Non-pigmented ciliary epithelial cell (primary cell): ENCODE results near the gene MTMR12.
"Not testable (repeated sequence)": the region's sequence is repeated elsewhere in the genome, so short reads cannot be mapped to it uniquely, and the experiment has no call there.

Source experiments
- DNase-seq: peaks from one replicate; pipeline ENCODE4 v3.0.0-alpha.2; 2010; ENCODE audit warnings: low read depth

The MTMR12 gene

DNA sequence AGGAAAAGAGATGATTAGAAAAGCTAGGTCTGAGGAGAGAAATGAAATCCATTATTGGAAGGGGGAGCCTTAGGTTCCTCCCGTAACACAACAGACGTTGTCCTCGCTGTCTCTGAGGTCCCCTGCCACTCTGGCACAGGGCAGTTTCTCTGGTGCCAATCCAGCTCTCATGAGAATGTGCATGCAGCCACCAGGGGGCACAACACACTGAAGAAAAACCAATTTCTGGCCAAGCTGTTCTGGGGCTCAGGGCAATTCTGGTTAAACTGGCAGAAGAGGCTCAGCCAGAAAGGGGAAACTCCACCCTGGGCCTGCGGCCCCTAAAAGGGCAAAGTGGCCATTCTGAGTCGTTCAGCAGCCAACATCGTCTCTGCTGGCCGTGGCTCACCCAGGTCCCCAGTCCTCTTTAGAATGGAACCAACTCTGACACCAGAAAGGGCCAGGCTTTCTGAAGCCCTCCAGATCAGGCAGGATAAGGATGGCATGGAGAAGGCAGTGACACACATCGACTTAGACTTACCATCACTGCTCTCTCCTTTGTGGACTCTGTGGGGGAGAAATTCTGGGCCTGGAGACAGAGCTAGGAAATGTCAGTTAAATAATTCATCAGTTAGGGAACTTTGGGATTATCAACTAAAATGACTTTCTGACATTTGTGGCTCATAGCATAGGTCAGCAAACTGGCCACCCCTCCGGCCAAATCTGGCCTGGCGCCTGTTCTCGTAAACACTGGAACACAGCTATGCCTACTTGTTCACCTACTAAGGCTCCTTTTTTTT lies 80.1 kb downstream of the MTMR12 start:
- DNase-seq, result no peak

DNA sequence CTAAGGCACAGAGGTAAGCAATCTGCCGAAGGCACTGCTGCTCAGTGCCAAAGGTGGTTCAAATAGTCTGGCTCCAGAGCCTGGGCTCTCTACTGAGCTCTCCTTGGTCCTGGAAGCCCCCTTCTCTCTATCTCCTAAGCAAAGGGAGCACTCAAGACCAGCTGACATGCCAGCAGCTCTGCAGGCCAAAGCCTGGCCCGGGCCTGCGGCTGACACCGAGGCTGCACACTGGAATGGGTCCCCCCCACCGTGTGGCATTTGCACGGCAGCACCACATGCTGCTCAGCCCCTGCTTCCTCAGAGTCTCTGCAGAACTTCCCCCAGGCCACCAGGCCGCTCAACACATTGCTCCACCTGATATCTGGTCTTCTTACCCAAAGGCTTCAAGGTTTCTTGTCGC lies 80.8 kb downstream of the MTMR12 start:
- no peak for DNase-seq

DNA sequence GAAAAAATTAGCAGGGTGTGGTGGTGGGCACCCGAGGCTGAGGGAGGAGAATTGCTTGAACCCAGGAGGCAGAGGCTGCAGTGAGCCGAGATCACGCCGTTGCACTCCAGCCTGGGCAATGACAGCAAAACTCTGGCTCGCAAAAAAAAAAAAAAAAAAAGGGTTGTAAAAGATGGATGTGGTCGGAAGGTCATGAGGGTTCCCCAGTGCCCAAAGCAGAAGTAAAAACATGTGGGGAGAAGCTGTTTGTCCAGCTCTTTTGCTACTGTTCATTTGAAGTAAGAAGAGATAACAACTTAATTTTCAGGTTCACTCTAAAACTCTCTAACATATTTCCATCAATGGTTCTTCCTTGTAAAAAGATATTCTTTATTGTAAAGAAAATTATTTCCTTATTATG lies 81.5 kb downstream of the MTMR12 start:
- DNase-seq, result no peak

DNA sequence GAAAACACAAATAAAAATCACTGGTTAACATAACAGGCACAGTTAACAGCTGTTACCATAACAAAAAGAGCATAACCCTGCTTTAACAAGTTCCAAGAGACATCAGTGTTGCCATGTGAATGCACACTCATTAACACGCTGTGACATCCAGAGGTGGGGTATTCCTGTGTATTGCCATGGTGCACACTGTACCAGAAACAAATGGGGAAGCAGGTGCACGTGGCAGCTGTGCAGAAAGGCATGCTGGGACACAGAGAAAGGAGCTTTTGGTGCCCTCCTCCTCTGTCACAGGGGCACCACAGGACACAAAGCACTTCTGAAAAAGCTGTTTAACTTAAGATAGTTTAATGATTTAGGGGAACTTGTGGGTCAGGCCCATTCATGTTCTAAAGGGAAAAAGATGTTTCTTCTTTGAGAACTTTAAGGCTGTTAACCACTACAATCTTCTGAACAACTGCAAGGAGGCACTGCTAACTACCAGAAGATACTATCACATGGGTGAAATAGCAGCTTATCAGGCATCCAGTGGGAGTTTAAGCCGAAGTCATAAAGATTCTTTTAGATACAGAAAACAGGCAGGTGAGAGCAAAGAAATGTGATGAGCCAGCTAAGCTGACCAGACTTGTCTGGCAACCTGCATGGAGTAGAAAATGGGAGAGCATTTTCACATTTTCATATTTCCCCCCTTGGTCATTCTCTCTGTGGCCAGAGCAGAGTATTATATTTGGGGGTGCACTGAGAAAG lies 82.2 kb downstream of the MTMR12 start:
- no peak for DNase-seq

DNA sequence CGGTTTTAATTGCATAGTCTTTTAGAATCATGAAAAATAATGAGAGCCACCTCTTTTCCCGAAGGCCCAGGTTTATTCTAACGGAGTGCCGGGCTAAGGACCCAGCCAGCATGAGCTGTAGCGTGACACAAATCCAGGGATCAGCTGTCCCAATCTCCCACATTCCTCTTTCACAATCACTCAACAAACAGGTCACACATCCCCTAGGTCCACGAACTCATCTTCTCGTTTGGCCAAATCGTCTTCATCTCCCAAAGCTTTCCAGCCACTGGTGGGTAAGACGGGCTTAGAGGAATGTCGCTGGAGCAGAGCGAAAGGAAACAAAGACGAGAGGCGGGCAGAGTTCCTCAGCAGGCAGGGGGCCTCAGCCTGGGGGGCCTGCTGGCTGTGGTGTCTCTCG lies 83.2 kb downstream of the MTMR12 start:
- no peak for DNase-seq

DNA sequence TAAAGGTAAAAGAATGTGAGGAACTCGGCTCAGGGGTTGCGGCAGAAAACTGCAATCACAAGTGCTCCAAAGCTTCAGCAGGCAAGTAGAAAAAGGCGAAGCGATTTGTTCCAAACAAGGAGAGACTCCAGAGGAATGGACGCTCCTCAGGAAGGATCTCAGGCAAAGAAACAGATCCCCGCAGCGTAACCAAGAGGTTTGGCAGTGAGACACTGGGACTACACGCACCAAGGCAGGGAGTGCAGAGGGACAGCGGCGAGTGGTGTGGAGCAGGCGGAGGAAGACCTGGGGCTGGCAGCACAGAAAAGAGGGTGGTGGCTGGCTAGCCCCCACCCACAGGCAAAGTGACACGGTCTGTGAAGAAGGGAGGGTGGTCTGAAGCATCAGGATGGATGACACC lies 83.9 kb downstream of the MTMR12 start:
- DNase-seq, result no peak

DNA sequence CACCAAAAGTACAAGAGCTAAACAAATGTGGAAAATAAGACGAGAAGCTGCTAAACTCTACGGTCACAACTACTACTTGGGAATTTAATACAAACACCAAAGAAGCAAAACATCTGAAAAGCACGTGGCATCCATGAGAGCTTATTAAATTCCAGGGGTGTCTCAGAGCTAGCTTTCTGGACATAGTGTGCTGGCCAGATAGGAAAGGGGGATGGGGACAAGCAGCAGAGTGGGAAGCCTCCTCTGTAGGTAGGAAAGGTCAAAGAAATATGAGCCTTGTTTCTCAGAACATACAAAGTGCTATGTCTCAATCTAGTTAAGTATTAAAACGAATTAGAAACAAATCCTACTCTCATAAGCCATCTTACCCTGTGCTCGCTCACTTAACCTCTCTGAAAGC lies 87.3 kb downstream of the MTMR12 start:
- DNase-seq, result peak; percentile 54

DNA sequence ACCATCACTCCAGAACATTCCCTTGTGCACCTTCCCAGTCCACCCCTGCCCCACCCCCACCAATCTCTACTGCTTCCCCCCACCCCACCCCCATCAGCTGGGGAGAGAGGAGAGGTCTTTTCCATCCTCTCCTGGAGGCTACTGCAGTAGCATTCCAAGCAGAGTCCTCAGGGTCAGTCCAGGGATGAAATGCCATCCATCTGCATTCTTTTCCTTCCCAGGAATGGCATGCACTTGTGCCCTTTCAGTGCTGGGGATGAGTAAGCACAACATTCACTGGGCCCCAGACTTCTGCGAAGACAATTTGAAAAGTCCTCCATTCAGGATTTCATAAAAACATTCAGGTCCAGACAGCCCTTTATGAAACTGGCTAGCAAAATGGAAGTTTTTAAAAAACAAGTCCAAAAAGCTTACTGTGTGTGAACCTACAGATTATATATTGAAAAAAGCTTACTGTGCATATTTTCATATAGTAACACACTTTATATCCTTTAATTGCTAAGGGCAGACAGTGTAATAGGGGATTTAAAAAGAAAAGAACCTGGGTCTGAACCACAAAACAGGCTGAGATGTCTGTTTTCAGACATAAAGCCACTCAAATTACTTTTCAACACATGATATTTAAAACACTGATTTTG lies 88.6 kb downstream of the MTMR12 start:
- no peak for DNase-seq

DNA sequence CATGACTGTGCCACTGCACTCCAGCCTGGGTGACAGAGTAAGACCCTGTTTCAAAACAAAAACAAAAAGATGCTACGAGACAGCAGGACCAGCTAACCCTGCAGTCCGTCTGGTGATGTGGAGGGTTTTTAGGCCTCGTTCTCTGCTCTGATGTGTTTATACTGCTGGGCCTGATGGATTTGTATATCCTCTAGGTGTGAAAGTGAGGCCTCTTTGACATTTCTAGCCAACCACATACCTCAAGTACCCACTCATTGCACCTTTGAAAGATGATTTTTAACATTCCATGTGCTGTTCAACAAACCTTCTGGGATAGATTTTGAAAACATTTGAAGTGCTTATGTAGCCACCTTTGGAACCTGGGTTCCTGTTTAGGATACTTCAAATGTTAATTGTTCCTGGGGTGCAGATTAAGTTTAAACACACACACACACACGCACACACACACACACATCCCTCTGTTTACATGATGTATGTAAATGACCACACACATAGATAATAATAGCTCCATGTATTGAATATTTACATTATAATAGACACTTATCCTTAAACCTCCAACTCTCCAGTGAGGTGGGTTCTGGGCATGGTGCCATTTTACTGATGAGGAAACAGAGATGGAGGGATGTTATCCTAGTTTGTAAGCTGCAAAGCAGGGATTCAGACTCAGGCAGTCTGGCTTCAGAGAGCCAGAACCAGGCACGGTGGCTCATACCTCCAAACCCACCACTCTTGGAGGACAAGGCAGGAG lies 89.8 kb downstream of the MTMR12 start:
- no peak for DNase-seq

DNA sequence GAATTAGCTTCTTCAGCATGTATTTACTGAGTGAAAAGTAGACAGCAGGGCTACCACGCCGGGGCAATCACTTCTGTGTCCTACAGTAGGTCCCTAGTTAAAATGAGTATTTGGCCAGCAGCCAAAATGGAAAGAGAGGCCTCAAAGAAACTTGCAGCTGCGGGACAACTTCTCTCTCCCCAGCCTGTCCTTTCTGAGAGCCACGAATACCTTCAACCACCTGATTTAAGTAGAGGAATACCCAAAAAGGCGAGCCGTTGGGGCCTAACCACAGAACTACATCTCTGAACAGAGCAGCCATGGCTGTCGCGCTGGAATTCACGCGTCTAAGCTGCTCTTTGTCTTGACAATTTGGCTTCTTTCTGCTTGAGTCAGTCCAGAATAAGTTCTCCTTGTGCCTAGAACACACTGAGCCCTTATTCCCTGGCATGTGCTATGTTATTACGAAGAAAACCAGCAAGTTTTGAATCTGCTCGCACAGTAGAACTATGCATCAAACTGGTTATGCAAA lies 94.8 kb downstream of the MTMR12 start:
- no peak for DNase-seq

DNA sequence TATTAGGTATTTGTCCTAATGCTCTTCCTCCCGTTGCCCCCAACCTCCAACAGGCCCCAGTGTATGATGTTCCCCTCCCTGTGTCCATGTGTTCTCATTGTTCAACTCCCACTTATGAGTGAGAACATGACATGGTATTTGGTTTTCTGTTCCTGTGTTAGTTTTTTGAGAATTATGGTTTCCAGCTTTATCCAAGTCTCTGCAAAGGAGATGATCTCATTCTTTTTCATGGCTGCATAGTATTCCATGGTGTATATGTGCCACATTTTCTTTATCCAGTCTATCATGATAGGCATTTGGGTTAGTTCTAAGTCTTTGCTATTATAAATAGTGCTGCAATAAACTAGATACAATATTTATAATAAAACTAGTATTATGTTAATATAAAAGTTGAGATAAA lies 98.4 kb downstream of the MTMR12 start:
- DNase-seq, result not testable (repeated sequence)

DNA sequence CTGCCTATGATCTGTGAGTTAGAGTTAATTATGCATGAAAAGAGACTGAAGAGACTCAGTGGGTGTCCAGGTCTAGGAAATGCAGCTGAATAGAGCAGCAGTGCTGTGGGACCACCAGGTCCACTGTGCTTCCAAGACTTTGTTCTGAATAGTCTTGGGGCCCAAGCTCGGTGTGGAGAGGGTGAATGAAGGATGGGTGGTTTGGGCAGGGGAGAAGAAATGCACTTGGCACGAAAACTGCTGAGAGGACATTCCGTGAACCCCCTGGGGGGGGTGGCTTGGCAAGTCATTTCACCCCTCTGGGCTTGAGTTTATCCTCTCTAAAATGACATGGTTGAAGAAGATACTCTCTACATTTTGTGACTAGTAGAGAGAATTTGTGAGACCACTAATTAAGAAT lies 102.6 kb downstream of the MTMR12 start:
- DNase-seq, result no peak

DNA sequence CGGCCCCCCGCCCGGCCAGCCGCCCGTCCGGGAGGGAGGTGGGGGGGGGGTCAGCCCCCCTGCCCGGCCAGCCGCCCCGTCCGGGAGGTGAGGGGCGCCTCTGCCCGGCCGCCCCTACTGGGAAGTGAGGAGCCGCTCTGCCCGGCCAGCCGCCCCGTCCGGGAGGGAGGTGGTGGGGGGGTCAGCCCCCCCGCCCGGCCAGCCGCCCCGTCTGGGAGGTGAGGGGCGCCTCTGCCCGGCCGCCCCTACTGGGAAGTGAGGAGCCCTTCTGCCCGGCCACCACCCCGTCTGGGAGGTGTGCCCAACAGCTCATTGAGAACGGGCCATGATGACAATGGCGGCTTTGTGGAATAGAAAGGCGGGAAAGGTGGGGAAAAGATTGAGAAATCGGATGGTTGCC lies 103.9 kb downstream of the MTMR12 start:
- not testable (repeated sequence) for DNase-seq

DNA sequence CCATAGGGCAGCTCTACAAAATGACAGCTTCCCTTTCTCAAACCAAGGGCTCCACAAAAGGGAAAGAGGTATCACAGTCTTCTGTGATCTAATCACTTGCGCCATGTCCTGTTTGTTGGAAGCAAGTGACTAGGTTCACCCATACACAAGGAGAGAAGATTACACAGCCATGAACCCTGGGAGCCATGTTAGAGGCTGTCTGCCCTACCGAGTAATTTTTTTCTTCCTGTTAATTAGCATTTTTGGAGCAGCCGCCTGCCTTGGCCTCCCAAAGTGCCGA lies 105.4 kb downstream of the MTMR12 start:
- DNase-seq, result no peak

DNA sequence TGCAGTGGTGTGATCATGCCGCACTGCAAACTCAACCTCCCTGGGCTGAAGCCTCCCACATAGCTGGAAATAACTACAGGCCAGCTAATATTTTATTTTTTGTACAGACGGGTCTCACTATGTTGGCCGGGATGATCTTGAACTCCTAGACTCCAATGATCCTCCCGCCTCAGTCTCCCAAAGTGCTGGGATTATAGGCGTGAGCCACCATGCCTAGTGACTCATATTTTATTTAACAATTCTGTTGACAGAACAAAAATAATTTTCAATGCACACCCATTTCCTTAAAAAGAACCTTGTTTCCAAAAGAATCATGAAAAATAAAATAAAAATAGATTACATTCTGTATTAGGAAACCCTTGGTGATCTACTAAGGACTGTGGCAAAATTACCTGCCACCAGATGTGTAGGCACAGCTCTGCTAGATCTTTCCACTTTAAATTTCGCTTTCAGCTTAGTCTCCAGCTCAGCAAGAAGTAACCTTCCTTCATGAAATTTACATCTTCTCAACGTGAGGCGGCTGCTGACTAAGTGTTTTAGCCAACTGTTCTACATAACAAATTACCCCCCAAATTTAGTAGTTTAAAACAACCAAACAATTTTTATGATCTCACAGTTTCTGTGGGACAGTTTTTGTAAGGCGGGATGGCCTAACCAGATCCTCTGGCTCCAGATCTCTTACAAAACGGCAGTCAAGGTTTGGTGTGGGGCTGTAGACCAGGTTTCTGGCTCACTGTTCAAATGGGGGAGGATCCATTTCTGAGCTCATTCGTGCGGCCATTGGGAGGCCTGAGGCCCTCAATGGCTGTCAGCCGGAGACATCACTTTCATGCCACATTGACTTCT lies 106.0 kb downstream of the MTMR12 start:
- no peak for DNase-seq

DNA sequence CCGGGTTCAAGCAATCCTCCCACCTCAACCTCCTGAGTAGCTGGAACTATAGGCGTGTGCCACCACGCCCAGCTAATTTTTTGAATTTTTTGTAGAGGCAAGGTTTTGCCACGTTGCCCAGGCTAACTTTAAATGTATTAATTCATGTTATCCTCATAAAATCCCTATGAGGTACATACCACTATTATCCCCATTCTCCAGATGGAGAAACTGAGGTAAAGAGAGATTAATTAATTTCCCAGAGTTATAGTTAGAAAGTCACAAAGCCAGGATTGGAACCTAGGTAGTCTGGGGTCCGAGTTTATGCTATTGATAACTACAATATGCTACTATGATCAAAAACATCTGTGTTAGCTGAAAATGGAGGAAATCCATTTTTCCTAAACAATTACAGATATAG lies 106.7 kb downstream of the MTMR12 start:
- no peak for DNase-seq

DNA sequence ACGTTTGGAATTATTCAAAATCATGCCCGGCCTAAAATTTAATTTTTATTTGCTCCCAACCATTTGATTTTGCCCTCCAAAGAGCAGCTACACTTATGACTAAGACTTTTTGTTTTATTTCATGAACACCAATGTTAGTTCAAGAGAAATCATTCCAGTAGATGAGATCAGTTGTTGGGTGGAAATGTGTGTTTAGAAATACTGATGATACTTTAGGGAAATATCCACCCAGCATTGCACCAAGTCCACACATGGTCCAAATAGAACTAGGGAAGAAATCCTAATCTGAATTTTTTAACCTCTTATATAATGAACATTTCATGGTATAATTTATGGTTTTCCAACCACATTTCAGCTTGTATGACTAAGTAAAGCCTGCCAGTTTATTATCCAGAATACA lies 110.3 kb downstream of the MTMR12 start:
- no peak for DNase-seq

DNA sequence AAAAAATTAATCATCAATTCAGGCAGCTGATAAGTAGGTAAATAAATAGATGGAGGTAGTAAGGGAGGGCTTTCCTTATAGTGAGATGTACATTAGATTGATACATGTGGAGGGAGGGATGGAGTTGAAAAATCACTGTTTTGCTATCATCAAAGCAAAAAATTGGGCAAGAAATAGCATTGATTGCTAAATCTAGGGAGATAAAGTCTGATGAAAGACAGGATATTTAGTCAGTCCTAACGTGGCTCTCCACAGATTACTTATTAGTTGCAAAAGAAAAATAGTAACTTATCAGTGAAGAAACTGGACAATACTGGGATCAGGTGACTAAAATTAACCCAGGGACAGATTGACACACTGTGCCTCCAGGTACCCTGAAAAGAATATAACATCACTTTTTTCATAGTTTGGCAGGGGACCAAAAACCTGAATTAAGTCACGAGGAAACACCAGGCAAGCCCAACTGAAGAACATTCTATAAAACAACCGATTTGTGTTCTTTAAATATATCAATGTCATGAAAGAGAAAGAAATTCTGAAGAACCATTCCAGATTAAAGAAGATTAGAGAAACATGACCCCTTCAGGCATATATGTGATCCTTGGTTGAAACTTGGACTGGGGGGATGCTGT lies 111.5 kb downstream of the MTMR12 start:
- DNase-seq, result no peak

DNA sequence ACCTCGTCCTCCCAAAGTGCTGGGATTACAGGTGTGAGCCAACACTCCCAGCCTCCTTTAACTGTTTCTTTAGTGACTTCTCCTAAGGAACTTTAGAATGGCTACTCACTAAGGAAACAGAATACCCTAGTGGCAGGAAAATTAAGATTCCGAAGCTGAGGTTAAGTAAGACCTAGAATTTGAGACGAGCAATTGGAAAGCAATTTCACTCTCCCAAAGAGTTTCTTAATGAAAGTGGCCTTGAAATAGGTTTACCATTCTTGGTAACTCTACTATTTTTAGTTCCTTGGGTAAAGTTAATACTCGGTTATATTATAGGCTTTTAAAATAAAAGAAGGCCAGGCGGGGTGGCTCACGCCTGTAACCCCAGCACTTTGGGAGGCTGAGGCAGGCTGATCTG lies 115.7 kb downstream of the MTMR12 start:
- no peak for DNase-seq

DNA sequence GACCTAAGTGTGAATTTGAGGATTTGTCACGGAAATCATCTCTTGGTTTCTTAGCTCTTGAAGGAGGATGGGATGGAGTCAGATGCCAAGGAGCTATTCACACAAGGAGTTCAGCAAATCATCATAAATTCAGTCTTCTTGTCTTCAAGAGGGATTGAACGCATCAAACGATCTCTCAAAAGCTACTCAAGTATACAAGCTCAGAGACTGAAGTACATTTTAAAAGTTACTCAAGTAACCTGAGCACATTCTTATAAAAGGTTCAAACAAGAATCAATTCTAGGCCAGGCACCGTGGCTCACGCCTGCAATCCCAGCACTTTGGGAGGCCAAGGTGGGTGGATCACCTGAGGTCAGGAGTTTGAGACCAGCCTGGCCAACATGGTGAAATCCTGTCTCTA lies 117.5 kb downstream of the MTMR12 start:
- DNase-seq, result no peak

DNA sequence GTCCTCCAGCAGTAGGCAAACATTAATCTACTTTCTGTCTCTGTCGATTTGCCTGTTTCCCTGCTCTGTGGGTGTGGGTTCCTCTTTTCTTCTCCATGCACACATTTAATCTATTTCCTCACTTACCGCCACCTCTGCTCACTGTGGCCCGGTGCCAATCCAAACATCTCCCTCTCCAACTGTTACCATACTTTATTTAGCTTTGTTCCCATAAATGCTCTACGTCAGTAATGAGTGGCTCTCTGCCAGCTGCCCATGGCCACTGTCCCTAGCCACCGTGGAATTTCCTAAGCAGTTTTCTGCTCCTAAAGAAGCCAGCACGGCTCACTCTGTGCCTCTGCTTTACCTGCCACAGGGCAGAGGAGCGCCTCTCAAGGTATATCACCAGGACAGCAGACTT lies 119.1 kb downstream of the MTMR12 start:
- DNase-seq, result no peak
